Stimulated activated CD4-positive, alpha-beta T cell treated with anti-CD3 and anti-CD28 coated beads, Interleukin-4, amount 100 ng/mL, for 24 hours (primary cell): ENCODE measurements around the gene FRY.

Experiments used
- DNase-seq: peaks from one replicate; pipeline ENCODE4 v3.0.0-alpha.2; 2020

FRY gene

DNA sequence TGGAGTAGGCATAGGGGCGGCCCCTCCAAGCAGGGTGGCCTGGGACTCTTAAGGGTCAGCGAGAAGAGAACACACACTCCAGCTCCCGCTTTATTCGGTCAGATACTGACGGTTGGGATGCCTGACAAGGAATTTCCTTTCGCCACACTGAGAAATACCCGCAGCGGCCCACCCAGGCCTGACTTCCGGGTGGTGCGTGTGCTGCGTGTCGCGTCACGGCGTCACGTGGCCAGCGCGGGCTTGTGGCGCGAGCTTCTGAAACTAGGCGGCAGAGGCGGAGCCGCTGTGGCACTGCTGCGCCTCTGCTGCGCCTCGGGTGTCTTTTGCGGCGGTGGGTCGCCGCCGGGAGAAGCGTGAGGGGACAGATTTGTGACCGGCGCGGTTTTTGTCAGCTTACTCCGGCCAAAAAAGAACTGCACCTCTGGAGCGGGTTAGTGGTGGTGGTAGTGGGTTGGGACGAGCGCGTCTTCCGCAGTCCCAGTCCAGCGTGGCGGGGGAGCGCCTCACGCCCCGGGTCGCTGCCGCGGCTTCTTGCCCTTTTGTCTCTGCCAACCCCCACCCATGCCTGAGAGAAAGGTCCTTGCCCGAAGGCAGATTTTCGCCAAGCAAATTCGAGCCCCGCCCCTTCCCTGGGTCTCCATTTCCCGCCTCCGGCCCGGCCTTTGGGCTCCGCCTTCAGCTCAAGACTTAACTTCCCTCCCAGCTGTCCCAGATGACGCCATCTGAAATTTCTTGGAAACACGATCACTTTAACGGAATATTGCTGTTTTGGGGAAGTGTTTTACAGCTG is 283.9 kb downstream of the FRY start, which contains the start of the genes BRCA2 and ZAR1L:
BRCA2 (plus strand) TSS at position 271 of the 790 bp plus-strand sequence. CDS start 953 bp downstream, outside the sequence.
ZAR1L (minus strand) TSS at position 126 of the 790 bp plus-strand sequence. CDS start 3,438 bp downstream, outside the sequence.
- DNase-seq: peak; percentile 88

- DNase-seq: no peak
Observed at GRCh38 chr13:32316028-32316339, 284.4 kb downstream of the FRY start.

DNA sequence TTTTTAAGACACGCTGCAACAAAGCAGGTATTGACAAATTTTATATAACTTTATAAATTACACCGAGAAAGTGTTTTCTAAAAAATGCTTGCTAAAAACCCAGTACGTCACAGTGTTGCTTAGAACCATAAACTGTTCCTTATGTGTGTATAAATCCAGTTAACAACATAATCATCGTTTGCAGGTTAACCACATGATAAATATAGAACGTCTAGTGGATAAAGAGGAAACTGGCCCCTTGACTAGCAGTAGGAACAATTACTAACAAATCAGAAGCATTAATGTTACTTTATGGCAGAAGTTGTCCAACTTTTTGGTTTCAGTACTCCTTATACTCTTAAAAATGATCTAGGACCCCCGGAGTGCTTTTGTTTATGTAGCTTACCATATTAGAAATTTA is 284.9 kb downstream of the FRY start:
- DNase-seq: no peak

- DNase-seq: no peak
Observed at GRCh38 chr13:32317716-32318465, 286.3 kb downstream of the FRY start.

DNA sequence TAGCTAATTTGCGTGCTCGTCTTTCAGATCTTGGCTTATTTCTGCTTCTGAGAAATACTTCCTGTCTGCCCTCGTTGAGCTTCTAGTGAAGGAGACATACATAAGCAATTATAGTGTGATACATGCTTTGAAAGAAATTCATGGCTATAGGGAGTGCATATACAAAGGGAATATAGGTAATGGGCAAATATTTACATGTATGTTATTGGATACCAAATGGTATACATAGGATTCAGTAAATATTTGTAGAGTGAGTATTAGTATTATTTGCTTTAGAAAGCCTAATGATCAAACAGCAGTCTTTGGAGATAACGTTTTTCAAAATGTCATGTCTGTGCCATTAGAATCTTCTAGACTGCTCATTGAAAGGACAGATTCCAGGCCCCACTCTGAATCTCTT is 289.0 kb downstream of the FRY start:
- no peak for DNase-seq

- DNase-seq: no peak
Observed at GRCh38 chr13:32323912-32324311, 292.3 kb downstream of the FRY start.

- no peak for DNase-seq
Observed at GRCh38 chr13:32330441-32330840, 298.9 kb downstream of the FRY start.

DNA sequence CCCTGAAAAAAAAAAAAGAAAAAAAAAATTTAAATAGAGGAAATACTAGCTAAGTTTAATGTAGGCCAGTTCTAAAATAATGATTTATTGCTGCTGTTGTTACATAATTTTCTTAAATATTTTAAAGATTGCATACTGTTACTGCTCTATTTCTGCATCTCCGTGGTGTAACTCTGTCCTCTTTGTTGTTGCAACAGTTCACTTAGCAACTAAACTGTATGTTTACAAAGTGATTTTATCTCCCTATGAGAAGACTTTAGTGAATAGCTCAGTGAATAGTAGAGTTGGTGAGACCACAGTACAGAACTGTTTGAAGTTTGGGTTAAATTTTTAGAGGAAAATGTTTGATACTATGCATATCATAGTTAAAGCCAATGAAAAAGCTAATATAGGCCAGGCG is 303.1 kb downstream of the FRY start:
- no peak for DNase-seq

- no peak for DNase-seq
Observed at GRCh38 chr13:32340914-32341313, 309.3 kb downstream of the FRY start.

GRCh38 chr13:32347651-32348050 is 316.1 kb downstream of the FRY start:
- DNase-seq: no peak
